GM18526 (cell line): ENCODE results near the gene SCART1.

Experiments
- POLR2A ChIP-seq: IDR thresholded peaks from 3 replicates; pipeline ENCODE4 v1.6.1; 2011; ENCODE audit not compliant: insufficient read length; ENCODE audit errors: extremely low read depth

Gene SCART1

GRCh38 chr10:133460208-133460769 is 6.5 kb downstream of the SCART1 start:
- TF ChIP-seq POLR2A = no peak

GRCh38 chr10:133461027-133461426 is 7.3 kb downstream of the SCART1 start:
- no peak for TF ChIP-seq POLR2A

DNA sequence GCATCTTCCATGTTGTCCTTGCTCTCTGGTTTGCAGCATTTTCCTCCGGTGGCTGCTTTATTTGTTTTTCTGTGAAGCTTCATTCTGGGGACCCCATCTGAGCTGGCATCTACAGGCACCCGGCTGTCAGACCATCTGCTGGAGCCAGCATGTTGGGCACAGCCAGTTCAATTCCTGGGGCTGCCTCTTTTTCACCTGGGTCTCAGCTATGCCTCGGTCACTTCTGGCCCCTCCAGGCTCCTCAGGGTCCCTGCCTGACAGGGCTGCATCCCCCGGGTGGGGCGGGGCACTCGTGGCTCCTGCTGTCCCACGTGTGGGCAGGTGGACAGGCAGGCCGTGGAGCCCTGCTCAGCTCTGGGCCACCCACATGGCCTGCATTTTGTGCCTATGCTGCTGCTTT is 8.1 kb downstream of the SCART1 start:
- no peak for TF ChIP-seq POLR2A

- TF ChIP-seq POLR2A = no peak
Measured at GRCh38 chr10:133462512-133463305, 9.0 kb downstream of the SCART1 start.

GRCh38 chr10:133464582-133465031 is 10.9 kb downstream of the SCART1 start:
- TF ChIP-seq POLR2A = no peak

- no peak for TF ChIP-seq POLR2A
Measured at GRCh38 chr10:133465191-133465949, 11.6 kb downstream of the SCART1 start.

- TF ChIP-seq POLR2A = no peak
Measured at GRCh38 chr10:133465950-133466474, 12.3 kb downstream of the SCART1 start.

GRCh38 chr10:133466683-133467275 is 13.0 kb downstream of the SCART1 start:
- TF ChIP-seq POLR2A = no peak

DNA sequence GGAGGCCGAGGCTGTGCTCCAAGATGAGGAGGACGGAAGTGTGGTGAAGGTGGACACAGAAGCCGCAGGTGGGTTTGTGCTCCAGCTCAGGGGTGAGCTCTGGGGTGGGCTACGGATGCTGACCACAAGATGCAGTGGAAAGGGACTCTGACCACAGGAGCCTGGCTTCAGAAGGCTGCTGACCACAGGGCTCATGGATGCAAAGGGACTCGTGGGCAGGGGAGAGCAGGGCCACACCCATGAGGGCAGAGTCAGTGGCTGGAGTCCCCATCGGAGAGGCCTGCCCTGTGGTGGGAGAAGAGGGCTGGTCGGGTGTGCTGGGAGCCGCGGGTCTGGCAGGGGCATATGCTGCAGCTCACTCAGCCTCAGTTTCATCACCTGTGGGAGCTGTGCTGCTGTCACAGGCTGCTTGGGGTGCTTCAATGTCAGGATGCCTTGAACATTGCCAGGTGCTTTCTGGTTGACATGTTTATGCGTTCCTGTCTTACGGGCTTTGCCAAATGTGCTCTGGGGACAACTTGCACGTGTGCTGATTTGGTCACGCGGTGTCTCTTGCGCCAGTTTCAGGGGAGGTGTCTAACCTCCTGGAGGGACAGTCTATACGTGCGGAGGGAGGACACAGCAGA is 13.7 kb downstream of the SCART1 start:
- no peak for TF ChIP-seq POLR2A

DNA sequence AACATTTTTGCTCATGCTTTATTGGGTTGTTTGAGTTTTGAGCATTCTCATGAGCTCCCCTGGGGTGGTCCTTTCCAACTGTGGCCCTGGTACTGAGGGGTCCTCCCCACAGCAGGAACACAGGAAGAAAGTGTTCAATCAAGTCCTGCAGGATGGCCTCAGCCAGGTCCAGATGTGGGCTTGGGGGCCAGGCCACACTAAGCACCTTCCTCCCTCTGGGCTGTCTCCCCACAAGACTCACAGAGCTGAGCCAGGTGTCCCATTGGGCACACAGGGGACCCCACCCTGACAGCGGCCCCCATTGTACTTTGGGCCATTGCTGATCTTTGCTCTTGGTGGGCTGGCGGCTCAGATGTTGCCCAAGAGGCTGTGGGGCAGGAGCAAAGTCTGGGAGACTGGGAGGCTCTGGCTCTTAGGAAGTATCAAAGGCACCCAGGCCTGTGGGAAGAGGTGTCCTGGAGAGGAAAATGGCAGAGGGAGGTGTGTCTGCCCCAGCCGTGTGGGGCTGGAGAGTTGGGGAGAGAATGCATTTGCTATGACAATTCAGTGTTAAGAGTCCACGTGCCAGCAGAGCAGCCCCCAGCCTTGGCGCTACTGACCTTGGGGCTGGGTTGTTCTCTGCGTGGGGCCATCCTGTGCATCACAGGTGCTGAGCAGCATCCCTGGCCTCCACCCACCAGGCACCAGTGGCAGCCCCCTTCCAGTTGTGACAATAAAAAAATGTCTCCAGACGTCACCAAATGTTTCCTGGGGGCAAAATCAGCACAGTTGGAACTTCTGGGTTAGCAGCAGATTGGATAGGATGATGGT is 17.8 kb downstream of the SCART1 start:
- TF ChIP-seq POLR2A = no peak

DNA sequence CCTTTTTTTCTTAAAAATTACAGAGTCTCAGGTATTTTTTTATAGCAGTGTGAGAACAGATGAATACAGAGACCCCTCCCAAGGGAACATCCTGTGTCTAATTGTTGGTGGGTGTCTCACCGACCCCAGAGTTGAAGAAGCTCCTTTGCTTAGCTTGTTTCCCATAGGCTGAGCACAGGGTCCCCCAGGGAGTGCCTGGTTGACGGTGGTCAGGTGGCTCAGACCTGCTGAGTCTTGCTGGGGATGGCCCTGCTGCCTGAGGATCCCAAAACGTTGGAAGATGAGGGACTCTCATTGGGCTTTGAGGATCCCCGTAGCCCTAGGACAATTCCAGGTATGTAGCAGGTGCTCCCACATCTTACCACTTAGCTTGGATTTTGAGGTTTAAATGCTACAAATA is 19.5 kb downstream of the SCART1 start:
- TF ChIP-seq POLR2A = no peak

- no peak for TF ChIP-seq POLR2A
Measured at GRCh38 chr10:133474027-133474426, 20.3 kb downstream of the SCART1 start.

GRCh38 chr10:133474665-133475424 is 21.1 kb downstream of the SCART1 start:
- no peak for TF ChIP-seq POLR2A

- TF ChIP-seq POLR2A = no peak
Measured at GRCh38 chr10:133475425-133475734, 21.6 kb downstream of the SCART1 start.
